CD8-positive, alpha-beta memory T cell (primary cell): ENCODE results near the gene CEP120. TPM values are rescaled to one million over a fixed set of nuclear protein-coding genes. Genes with fewer than 3 reads are reported as not detected.

Experiments
- CTCF ChIA-PET: fragments of 350-600 bp; sonication (Branson Sonifier 250); formaldehyde crosslinking; loops from one replicate; lab custom pipeline; 2021; ENCODE audit warnings: antibody characterized with exemption; lab: Charles Lee
- POLR2A ChIA-PET: fragments of 350-600 bp; sonication (Branson Sonifier 250); formaldehyde crosslinking; loops from one replicate; lab custom pipeline; 2021; ENCODE audit warnings: antibody characterized with exemption; lab: Charles Lee
- DNase-seq, 5 donors: peaks; one replicate each; pipeline versions ENCODE4 v3.0.0 to v3.0.0-alpha.2; 2020 to 2022; ENCODE audit warnings: mixed read lengths in 1 of 5
- H3K27ac ChIP-seq: one replicate; pipeline ENCODE4 v1.7.0; 2013; ENCODE audit warnings: low read depth, mild to moderate bottlenecking, low read length, moderate library complexity
- H3K27me3 ChIP-seq: 2 replicates; pipeline ENCODE4 v1.7.0; 2013; ENCODE audit warnings: low read length, mild to moderate bottlenecking; ENCODE audit not compliant: insufficient read depth, poor library complexity, severe bottlenecking
- H3K36me3 ChIP-seq: 2 replicates; pipeline ENCODE4 v1.7.0; 2013; ENCODE audit warnings: mild to moderate bottlenecking, low read length, moderate library complexity; ENCODE audit not compliant: insufficient read depth
- H3K4me1 ChIP-seq: 2 replicates; pipeline ENCODE4 v1.7.0; 2013; ENCODE audit warnings: mild to moderate bottlenecking, low read length, moderate library complexity; ENCODE audit not compliant: insufficient read depth
- H3K4me3 ChIP-seq: 2 replicates; pipeline ENCODE4 v1.7.0; 2013; ENCODE audit warnings: mild to moderate bottlenecking, low read length
- H3K9me3 ChIP-seq: 2 replicates; pipeline ENCODE4 v1.7.0; 2013; ENCODE audit warnings: mild to moderate bottlenecking, low read length
- H3K27ac Mint-ChIP-seq, 8 donors: one replicate each; pipeline ENCODE4 v1.8.0; 2020 to 2021; ENCODE audit warnings: mixed read lengths in 8 of 8, mild to moderate bottlenecking in 6 of 8, inconsistent platforms in 3 of 8, moderate library complexity in 3 of 8
- H3K27me3 Mint-ChIP-seq, 2 donors: one replicate each; pipeline ENCODE4 v1.8.0; 2020 to 2021; ENCODE audit warnings: mixed read lengths in 2 of 2, mild to moderate bottlenecking in 1 of 2, moderate library complexity in 1 of 2
- H3K36me3 Mint-ChIP-seq, 3 donors: one replicate each; pipeline ENCODE4 v1.8.0; 2020 to 2021; ENCODE audit warnings: mixed read lengths in 3 of 3, inconsistent platforms in 1 of 3, mild to moderate bottlenecking in 1 of 3
- H3K4me1 Mint-ChIP-seq, 3 donors: one replicate each; pipeline ENCODE4 v1.8.0; 2020 to 2021; ENCODE audit warnings: mixed read lengths in 3 of 3, inconsistent platforms in 1 of 3, mild to moderate bottlenecking in 1 of 3
- H3K4me3 Mint-ChIP-seq, 7 donors: one replicate each; pipeline ENCODE4 v1.8.0; 2020 to 2021; ENCODE audit warnings: mixed read lengths in 7 of 7, mild to moderate bottlenecking in 6 of 7, moderate library complexity in 4 of 7, inconsistent platforms in 2 of 7
- H3K9me3 Mint-ChIP-seq, 5 donors: one replicate each; pipeline ENCODE4 v1.8.0; 2020 to 2022; ENCODE audit warnings: mixed read lengths in 5 of 5, mild to moderate bottlenecking in 3 of 5, moderate library complexity in 2 of 5, inconsistent platforms in 1 of 5
- polyA plus RNA-seq: library from polyadenylated mRNA; unstranded; fragments of 300-500 nt; fragmentation: Illumina TruSeq; gene quantifications from one replicate; pipeline ENCODE4 v1.2.3, GENCODE V29; 2021
- total RNA-seq, 2 experiments: library from RNA; stranded (reverse); gene quantifications; one replicate each; pipeline ENCODE4 v1.2.3, GENCODE V29; 2021

Gene CEP120
- total and polyA plus RNA-seq, 3 experiments from 2014 or later: 23.5 to 31.8 (median 25.6) TPM

DNA sequence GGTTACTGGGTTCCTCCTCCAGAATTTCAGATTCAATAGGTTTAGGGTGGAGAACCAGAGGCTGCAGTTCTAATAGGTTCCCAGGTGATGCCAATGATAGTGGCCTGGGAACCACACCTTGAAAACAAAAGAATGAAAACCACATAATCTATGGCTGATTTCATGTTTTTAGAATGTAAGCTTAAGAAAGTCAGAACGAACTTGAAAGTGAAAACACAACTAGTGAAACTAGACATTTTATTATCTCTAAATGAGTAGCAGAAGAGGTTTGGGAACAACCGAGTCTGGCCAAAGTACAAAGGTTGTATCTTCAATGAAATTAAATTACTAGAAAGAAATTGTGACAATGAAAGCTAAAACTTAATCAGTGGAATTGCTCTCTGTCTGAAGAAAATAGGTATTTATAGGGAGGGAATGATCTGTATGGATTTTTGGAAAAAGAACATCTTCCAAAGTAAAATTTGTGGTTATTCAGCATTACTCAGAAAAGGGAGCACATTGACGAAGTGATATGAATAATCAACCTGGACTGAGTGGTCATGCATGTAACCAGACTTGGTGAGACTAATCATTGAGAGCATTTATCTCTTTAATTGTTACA lies 24.9 kb upstream of the CEP120 start:
- ChIA-PET POLR2A (no interaction called here), CTCF (no interaction called here)
- H3K27me3 Mint-ChIP-seq: peaks cover 5 to 11% of the 10 kb centered on the region in 2 donors

DNA sequence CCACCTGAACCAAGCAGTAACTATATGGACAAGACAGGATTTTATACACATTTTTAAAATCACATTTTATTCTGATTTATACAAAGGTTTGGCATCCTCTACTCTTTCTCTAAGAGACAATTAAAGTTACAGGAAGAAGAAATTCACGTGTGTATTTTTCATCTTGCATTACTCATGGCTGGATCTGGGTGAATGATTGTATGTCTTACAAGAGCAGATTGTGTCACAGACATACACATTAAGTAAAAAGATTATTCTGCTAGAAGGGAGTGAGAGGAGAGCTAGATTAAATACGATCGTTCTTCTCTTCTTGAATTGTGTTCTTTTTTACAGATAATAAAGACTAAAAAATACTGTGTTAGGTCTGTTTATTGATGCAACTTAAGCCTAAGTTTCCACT lies 20.8 kb upstream of the CEP120 start:
- no peak for DNase-seq
- no peaks in the 10 kb centered on the region for H3K27me3 ChIP-seq
- H3K9me3 ChIP-seq: no peaks in the 10 kb centered on the region
- ChIA-PET CTCF (no interaction called here), POLR2A (no interaction called here)
- no peak overlapping the region for H3K4me3 ChIP-seq
- no peaks in the 10 kb centered on the region for H3K36me3 ChIP-seq
- Mint-ChIP-seq H3K36me3 (no peaks in the 10 kb centered on the region), H3K9me3 (no peaks in the 10 kb centered on the region), H3K4me1 (peaks cover 0 to 12% (median 10%) of the 10 kb centered on the region in 3 donors), H3K27ac (no peak overlapping the region), H3K4me3 (no peak overlapping the region), H3K27me3 (peaks cover 5 to 11% of the 10 kb centered on the region in 2 donors)
- H3K27ac ChIP-seq: no peak overlapping the region
- H3K4me1 ChIP-seq: no peaks in the 10 kb centered on the region

More for the DNA sequence above, 24.9 kb upstream of the CEP120 start:
- H3K9me3 ChIP-seq: no peaks in the 10 kb centered on the region
- no peak overlapping the region for H3K4me3 ChIP-seq
- peaks cover 0 to 10% (median 9%) of the 10 kb centered on the region in 3 donors for H3K4me1 Mint-ChIP-seq
- no peaks in the 10 kb centered on the region for H3K36me3 Mint-ChIP-seq
- no peak for DNase-seq
- H3K4me3 Mint-ChIP-seq: no peak overlapping the region
- H3K36me3 ChIP-seq: no peaks in the 10 kb centered on the region
- H3K9me3 Mint-ChIP-seq: no peaks in the 10 kb centered on the region
- H3K27ac Mint-ChIP-seq: no peak overlapping the region
- H3K27ac ChIP-seq: no peak overlapping the region
- H3K27me3 ChIP-seq: no peaks in the 10 kb centered on the region
- H3K4me1 ChIP-seq: no peaks in the 10 kb centered on the region

- peaks cover 0 to under 1% (median 0%) of the 10 kb centered on the region in 3 donors for H3K36me3 Mint-ChIP-seq
- ChIA-PET POLR2A (interaction anchor here (0.7 kb wide), 1 partner anchor 485 kb away, joined by 4 read pairs; no protein-coding TSS in a partner anchor), CTCF (interaction anchor here (1.7 kb wide), 1 partner anchor 17 kb away, joined by 3 read pairs; no protein-coding TSS in a partner anchor)
- no peak overlapping the region for H3K4me3 Mint-ChIP-seq
- Histone ChIP-seq H3K27ac (no peak overlapping the region), H3K4me3 (no peak overlapping the region), H3K4me1 (no peaks in the 10 kb centered on the region), H3K9me3 (no peaks in the 10 kb centered on the region), H3K27me3 (no peaks in the 10 kb centered on the region), H3K36me3 (no peaks in the 10 kb centered on the region)
- H3K9me3 Mint-ChIP-seq: no peaks in the 10 kb centered on the region
- H3K27ac Mint-ChIP-seq: no peak overlapping the region
- DNase-seq: no peak
- H3K4me1 Mint-ChIP-seq: peaks cover 3 to 11% (median 9%) of the 10 kb centered on the region in 3 donors
- peaks cover 5 to 11% of the 10 kb centered on the region in 2 donors for H3K27me3 Mint-ChIP-seq
These were observed 18.2 kb upstream of the CEP120 start for GRCh38 chr5:123441408-123441807.

- Histone ChIP-seq H3K27me3 (no peaks in the 10 kb centered on the region), H3K4me1 (no peaks in the 10 kb centered on the region), H3K36me3 (no peaks in the 10 kb centered on the region), H3K27ac (no peak overlapping the region), H3K9me3 (no peaks in the 10 kb centered on the region), H3K4me3 (no peak overlapping the region)
- peaks cover 3 to 11% (median 9%) of the 10 kb centered on the region in 3 donors for H3K4me1 Mint-ChIP-seq
- DNase-seq: no peak
- no peak overlapping the region for H3K27ac Mint-ChIP-seq
- peaks cover 0 to 3% (median 0%) of the 10 kb centered on the region in 3 donors for H3K36me3 Mint-ChIP-seq
- ChIA-PET POLR2A (interaction anchor here (0.7 kb wide), 1 partner anchor 484 kb away, joined by 4 read pairs; no protein-coding TSS in a partner anchor), CTCF (interaction anchor here (1.7 kb wide), 1 partner anchor 17 kb away, joined by 3 read pairs; no protein-coding TSS in a partner anchor)
- no peak overlapping the region for H3K4me3 Mint-ChIP-seq
- H3K9me3 Mint-ChIP-seq: no peaks in the 10 kb centered on the region
- peaks cover 0 to 4% of the 10 kb centered on the region in 2 donors for H3K27me3 Mint-ChIP-seq
These were observed 17.4 kb upstream of the CEP120 start for GRCh38 chr5:123440456-123441181.

GRCh38 chr5:123439709-123440108 lies 16.5 kb upstream of the CEP120 start:
- H3K27ac ChIP-seq: no peak overlapping the region
- H3K9me3 Mint-ChIP-seq: no peaks in the 10 kb centered on the region
- H3K4me1 ChIP-seq: no peaks in the 10 kb centered on the region
- peaks cover 3 to 11% (median 9%) of the 10 kb centered on the region in 3 donors for H3K4me1 Mint-ChIP-seq
- peaks cover 2 to 3% of the 10 kb centered on the region in 2 donors for H3K27me3 Mint-ChIP-seq
- H3K36me3 ChIP-seq: no peaks in the 10 kb centered on the region
- H3K4me3 ChIP-seq: no peak overlapping the region
- no peak overlapping the region for H3K27ac Mint-ChIP-seq
- H3K9me3 ChIP-seq: no peaks in the 10 kb centered on the region
- no peak overlapping the region for H3K4me3 Mint-ChIP-seq
- H3K36me3 Mint-ChIP-seq: peaks cover 0 to 3% (median 0%) of the 10 kb centered on the region in 3 donors
- H3K27me3 ChIP-seq: no peaks in the 10 kb centered on the region
- POLR2A ChIA-PET: no interaction called here
- DNase-seq: no peak
- CTCF ChIA-PET: interaction anchor here (1.7 kb wide), 1 partner anchor 16 kb away, joined by 3 read pairs; no protein-coding TSS in a partner anchor

DNA sequence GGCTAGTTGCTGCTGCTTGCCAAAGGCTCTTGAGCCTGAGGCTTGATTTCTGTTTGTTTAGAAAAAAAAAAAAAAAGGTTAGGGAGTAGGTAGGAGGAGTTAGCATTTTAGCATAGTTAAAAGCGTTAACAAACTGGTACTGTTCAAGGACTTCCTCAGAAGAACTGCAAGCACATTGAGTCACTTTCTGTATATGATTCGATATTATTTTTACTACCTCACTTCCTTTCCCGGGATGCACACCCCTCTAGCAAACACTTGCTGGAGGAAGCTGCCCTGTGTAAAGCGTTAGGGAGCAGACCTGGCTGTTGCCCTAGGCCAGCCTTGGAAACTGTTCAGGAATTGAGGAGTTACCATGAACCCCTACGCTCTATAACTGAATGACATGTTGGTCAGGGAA lies 15.7 kb upstream of the CEP120 start:
- H3K4me3 ChIP-seq: no peak overlapping the region
- Mint-ChIP-seq H3K36me3 (peaks cover 0 to 3% (median 0%) of the 10 kb centered on the region in 3 donors), H3K9me3 (no peaks in the 10 kb centered on the region), H3K4me1 (peaks cover 3 to 11% (median 9%) of the 10 kb centered on the region in 3 donors), H3K27me3 (peaks cover 0 to 2% of the 10 kb centered on the region in 2 donors), H3K4me3 (no peak overlapping the region), H3K27ac (peak overlapping the region in 4 of 8 donors; percentile 17 to 81 (median 42))
- CTCF ChIA-PET: no interaction called here
- POLR2A ChIA-PET: interaction anchor here (1.2 kb wide), 1 partner anchor 15 kb away, joined by 4 read pairs; the partner anchor contains the start of gene CEP120
- H3K4me1 ChIP-seq: no peaks in the 10 kb centered on the region
- H3K36me3 ChIP-seq: no peaks in the 10 kb centered on the region
- no peaks in the 10 kb centered on the region for H3K27me3 ChIP-seq
- no peaks in the 10 kb centered on the region for H3K9me3 ChIP-seq
- H3K27ac ChIP-seq: no peak overlapping the region
- no peak for DNase-seq

GRCh38 chr5:123438244-123438643 lies 15.0 kb upstream of the CEP120 start:
- CTCF ChIA-PET: interaction anchor here (1.1 kb wide), 1 partner anchor 15 kb away, joined by 3 read pairs; the partner anchor contains the start of gene CEP120
- peaks cover 0 to 3% of the 10 kb centered on the region in 2 donors for H3K27me3 Mint-ChIP-seq

More at GRCh38 chr5:123438244-123438643, 15.0 kb upstream of the CEP120 start:
- no peak for DNase-seq
- no peaks in the 10 kb centered on the region for H3K9me3 Mint-ChIP-seq
- POLR2A ChIA-PET: interaction anchor here (1.2 kb wide), 1 partner anchor 15 kb away, joined by 4 read pairs; the partner anchor contains the start of gene CEP120
- no peak overlapping the region for H3K4me3 Mint-ChIP-seq
- H3K27ac Mint-ChIP-seq: no peak overlapping the region
- H3K9me3 ChIP-seq: no peaks in the 10 kb centered on the region
- no peaks in the 10 kb centered on the region for H3K36me3 ChIP-seq
- peaks cover 3 to 11% (median 9%) of the 10 kb centered on the region in 3 donors for H3K4me1 Mint-ChIP-seq
- H3K27me3 ChIP-seq: no peaks in the 10 kb centered on the region
- no peaks in the 10 kb centered on the region for H3K4me1 ChIP-seq
- no peak overlapping the region for H3K27ac ChIP-seq
- H3K4me3 ChIP-seq: no peak overlapping the region
- peaks cover 0 to 3% (median 0%) of the 10 kb centered on the region in 3 donors for H3K36me3 Mint-ChIP-seq
